PC-9 (cell line): Measurements from ENCODE around the gene RDH11.

Experiments used
- EZH2 ChIP-seq: fragments of 200-600 bp; sonication (generic); IDR thresholded peaks from 2 replicates; pipeline ENCODE4 v1.8.0; 2017; ENCODE audit warnings: antibody characterized with exemption, low read depth
- TF ChIP-seq, protein P1 (sequence below): fragments of 200-600 bp; sonication (generic); conservative IDR thresholded peaks from 2 replicates; pipeline ENCODE4 v1.6.1; 2017; ENCODE audit warnings: mixed run types, antibody characterized with exemption, mild to moderate bottlenecking, moderate library complexity

DNA sequence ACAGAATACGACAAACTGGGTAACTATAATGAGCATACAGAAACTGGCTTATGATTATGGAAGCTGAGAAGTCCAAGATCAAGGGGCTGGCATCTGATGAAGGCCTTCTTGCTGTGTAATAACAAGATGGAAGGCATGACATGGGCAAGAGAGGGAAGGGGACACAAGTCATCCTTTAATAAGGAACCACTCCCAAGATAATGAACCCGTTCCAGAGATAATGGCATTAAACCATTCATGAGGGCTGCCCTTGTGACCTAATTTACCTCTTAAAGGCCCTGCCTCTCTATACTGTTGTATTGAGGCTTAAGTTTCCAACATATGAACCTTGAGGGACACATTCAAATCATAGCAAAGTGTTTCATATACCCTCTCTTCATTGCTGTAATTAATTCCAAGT lies 16.6 kb downstream of the RDH11 start:
- TF ChIP-seq, protein P1, sequence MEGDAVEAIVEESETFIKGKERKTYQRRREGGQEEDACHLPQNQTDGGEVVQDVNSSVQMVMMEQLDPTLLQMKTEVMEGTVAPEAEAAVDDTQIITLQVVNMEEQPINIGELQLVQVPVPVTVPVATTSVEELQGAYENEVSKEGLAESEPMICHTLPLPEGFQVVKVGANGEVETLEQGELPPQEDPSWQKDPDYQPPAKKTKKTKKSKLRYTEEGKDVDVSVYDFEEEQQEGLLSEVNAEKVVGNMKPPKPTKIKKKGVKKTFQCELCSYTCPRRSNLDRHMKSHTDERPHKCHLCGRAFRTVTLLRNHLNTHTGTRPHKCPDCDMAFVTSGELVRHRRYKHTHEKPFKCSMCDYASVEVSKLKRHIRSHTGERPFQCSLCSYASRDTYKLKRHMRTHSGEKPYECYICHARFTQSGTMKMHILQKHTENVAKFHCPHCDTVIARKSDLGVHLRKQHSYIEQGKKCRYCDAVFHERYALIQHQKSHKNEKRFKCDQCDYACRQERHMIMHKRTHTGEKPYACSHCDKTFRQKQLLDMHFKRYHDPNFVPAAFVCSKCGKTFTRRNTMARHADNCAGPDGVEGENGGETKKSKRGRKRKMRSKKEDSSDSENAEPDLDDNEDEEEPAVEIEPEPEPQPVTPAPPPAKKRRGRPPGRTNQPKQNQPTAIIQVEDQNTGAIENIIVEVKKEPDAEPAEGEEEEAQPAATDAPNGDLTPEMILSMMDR = no peak
- TF ChIP-seq EZH2 = no peak
